HepG2 (cell line): ENCODE results near the gene TKFC. TPM values are rescaled to one million over a fixed set of nuclear protein-coding genes. Genes with fewer than 3 reads are reported as not detected.

Experiments used
- ADNP ChIP-seq: sonication (generic); formaldehyde crosslinking; IDR thresholded peaks from 2 replicates; pipeline ENCODE4 v1.4.0; 2020; ENCODE audit warnings: missing genetic modification reagents
- AHDC1 ChIP-seq: sonication (generic); formaldehyde crosslinking; IDR thresholded peaks from 2 replicates; pipeline ENCODE4 v1.5.1; 2020; ENCODE audit warnings: mild to moderate bottlenecking, missing genetic modification reagents, borderline replicate concordance
- AHR ChIP-seq: IDR thresholded peaks from 2 replicates; pipeline ENCODE4 v1.6.1; 2018; ENCODE audit warnings: missing genetic modification reagents, missing compliant biosample characterization
- CREBL2 ChIP-seq: sonication (generic); formaldehyde crosslinking; IDR thresholded peaks from 2 replicates; pipeline ENCODE4 v1.8.1; 2023; ENCODE audit warnings: missing genetic modification reagents, mild to moderate bottlenecking, borderline replicate concordance
- HNRNPLL ChIP-seq: fragments of 200-400 bp; formaldehyde crosslinking; IDR thresholded peaks from 2 replicates; pipeline ENCODE4 v1.6.1; 2017; ENCODE audit warnings: mild to moderate bottlenecking, low read depth, low read length; ENCODE audit not compliant: poor library complexity, severe bottlenecking
- KDM5A ChIP-seq: fragments of 200-600 bp; sonication (generic); IDR thresholded peaks from 2 replicates; pipeline ENCODE4 v1.7.0; 2018; ENCODE audit warnings: antibody characterized with exemption, mild to moderate bottlenecking, low read length, borderline replicate concordance
- LBX2 ChIP-seq: sonication (generic); formaldehyde crosslinking; IDR thresholded peaks from 2 replicates; pipeline ENCODE4 v1.5.0; 2020; ENCODE audit warnings: missing genetic modification reagents, mild to moderate bottlenecking, borderline replicate concordance
- MXD3 ChIP-seq: IDR thresholded peaks from 2 replicates; pipeline ENCODE4 v1.6.1; 2016; ENCODE audit warnings: mild to moderate bottlenecking, missing biosample characterization, missing genetic modification reagents
- MXI1 ChIP-seq: IDR thresholded peaks from 3 replicates; pipeline ENCODE4 v1.6.1; 2012; ENCODE audit warnings: low read depth, low read length, inconsistent platforms, borderline replicate concordance
- YEATS4 ChIP-seq: sonication (generic); formaldehyde crosslinking; IDR thresholded peaks from 2 replicates; pipeline ENCODE4 v1.4.0; 2020; ENCODE audit warnings: missing genetic modification reagents, borderline replicate concordance
- ZBTB25 ChIP-seq: IDR thresholded peaks from 2 replicates; pipeline ENCODE4 v1.6.1; 2018; ENCODE audit warnings: missing genetic modification reagents
- ZMYM4 ChIP-seq: sonication (generic); formaldehyde crosslinking; IDR thresholded peaks from 2 replicates; pipeline ENCODE4 v1.8.1; 2023; ENCODE audit warnings: mild to moderate bottlenecking, missing genetic modification reagents
- ZNF18 ChIP-seq: sonication (generic); formaldehyde crosslinking; IDR thresholded peaks from 2 replicates; pipeline ENCODE4 v1.8.0; 2022; ENCODE audit warnings: mild to moderate bottlenecking, missing genetic modification reagents; ENCODE audit not compliant: insufficient replicate concordance
- ZNF3 ChIP-seq: IDR thresholded peaks from 2 replicates; pipeline ENCODE4 v1.7.0; 2017; ENCODE audit warnings: inconsistent platforms
- ZNF333 ChIP-seq: sonication (generic); formaldehyde crosslinking; IDR thresholded peaks from 2 replicates; pipeline ENCODE4 v1.4.0; 2020; ENCODE audit warnings: mild to moderate bottlenecking, missing genetic modification reagents, borderline replicate concordance
- ZNF556 ChIP-seq: sonication (generic); formaldehyde crosslinking; IDR thresholded peaks from 2 replicates; pipeline ENCODE4 v1.4.0; 2020; ENCODE audit warnings: mild to moderate bottlenecking, missing genetic modification reagents, borderline replicate concordance
- ZNF572 ChIP-seq: sonication (generic); formaldehyde crosslinking; IDR thresholded peaks from 2 replicates; pipeline ENCODE4 v1.5.1; 2020; ENCODE audit warnings: mild to moderate bottlenecking, missing genetic modification reagents
- ZNF576 ChIP-seq: sonication (generic); formaldehyde crosslinking; IDR thresholded peaks from 2 replicates; pipeline ENCODE4 v1.4.0; 2020; ENCODE audit warnings: mild to moderate bottlenecking, missing genetic modification reagents
- ZSCAN12 ChIP-seq: sonication (generic); formaldehyde crosslinking; IDR thresholded peaks from 2 replicates; pipeline ENCODE4 v1.9.0; 2021; ENCODE audit warnings: mild to moderate bottlenecking, missing genetic modification reagents
- polyA plus RNA-seq, 8 experiments: library from polyadenylated mRNA; depleted of rRNA in 3 of 8; stranded (reverse) in 7 of 8; unstranded in 1 of 8; fragments of >200 nt; fragmentation: Illumina TruSeq in 4 of 8; extraction: Trizol in 4 of 8; gene quantifications; 2 replicates each; pipeline versions ENCODE4 v1.2.1 to v1.2.3, GENCODE V29; 2011 to 2016; ENCODE audit warnings: low read depth in 4 of 8, missing spikeins in 1 of 8, mixed read lengths in 1 of 8; ENCODE audit not compliant: insufficient read depth in 1 of 8
- total RNA-seq, 5 experiments: library from RNA; depleted of rRNA; stranded (reverse); fragments of >200 nt; fragmentation: Illumina TruSeq; extraction: Trizol; gene quantifications; 2 replicates each; pipeline ENCODE4 v1.2.3, GENCODE V29; 2016; ENCODE audit warnings: low read depth in 1 of 5

TKFC gene
- total and polyA plus RNA-seq, 2 of the 13 experiments (the other 11 are each of a cell fraction or from before 2014, with no cell fraction given), result 147 to 197 TPM

GRCh38 chr11:61332797-61333549 is at the start of gene TKFC, which contains the start of gene DDB1 (continued):
- TF ChIP-seq ZNF576, result no peak
- peak; percentile 90; the same call in 1 of the 2 replicates for TF ChIP-seq CREBL2
- TF ChIP-seq HNRNPLL, result peak; percentile 90
- TF ChIP-seq MXD3, result peak; percentile 87
- TF ChIP-seq KDM5A, result peak; percentile 80
- TF ChIP-seq ZSCAN12 (CRISPR knock-in tag), result no peak
- TF ChIP-seq ZNF3 (CRISPR knock-in tag), result no peak
- peak; percentile 75 for TF ChIP-seq ZMYM4 (CRISPR knock-in tag)
- TF ChIP-seq AHDC1 (CRISPR knock-in tag), result no peak
- no peak for TF ChIP-seq ADNP
- no peak for TF ChIP-seq AHR (CRISPR knock-in tag)
- peak; percentile 95; the same call in 2 of the 3 replicates for TF ChIP-seq MXI1
- peak; percentile 97 for TF ChIP-seq ZNF18 (CRISPR knock-in tag)
- TF ChIP-seq ZBTB25, result no peak; the same call in 1 of the 2 replicates
- peak; percentile 97 for TF ChIP-seq YEATS4 (CRISPR knock-in tag)
- TF ChIP-seq LBX2 (CRISPR knock-in tag), result 0 out of 2 replicates have a peak, but pooled peaks have one; percentile 38
- peak; percentile 20; the same call in 1 of the 2 replicates for TF ChIP-seq ZNF572 (CRISPR knock-in tag)
- peak; percentile 26; the same call in 1 of the 2 replicates for TF ChIP-seq ZNF333 (CRISPR knock-in tag)
- TF ChIP-seq ZNF556 (CRISPR knock-in tag), result peak; percentile 71; the same call in 1 of the 2 replicates
